GM18909 (cell line): ENCODE measurements around the gene KLHDC3.
"Not testable (repeated sequence)": the region's sequence is repeated elsewhere in the genome, so short reads cannot be mapped to it uniquely, and the experiment has no call there.

Source experiments
- ATAC-seq: cut with Tn5 transposase; IDR thresholded peaks from one replicate; pipeline ENCODE4 v1.9.1; 2021; ENCODE audit warnings: mild to moderate bottlenecking; ENCODE audit not compliant: unreplicated experiment, poor library complexity

Gene KLHDC3

DNA sequence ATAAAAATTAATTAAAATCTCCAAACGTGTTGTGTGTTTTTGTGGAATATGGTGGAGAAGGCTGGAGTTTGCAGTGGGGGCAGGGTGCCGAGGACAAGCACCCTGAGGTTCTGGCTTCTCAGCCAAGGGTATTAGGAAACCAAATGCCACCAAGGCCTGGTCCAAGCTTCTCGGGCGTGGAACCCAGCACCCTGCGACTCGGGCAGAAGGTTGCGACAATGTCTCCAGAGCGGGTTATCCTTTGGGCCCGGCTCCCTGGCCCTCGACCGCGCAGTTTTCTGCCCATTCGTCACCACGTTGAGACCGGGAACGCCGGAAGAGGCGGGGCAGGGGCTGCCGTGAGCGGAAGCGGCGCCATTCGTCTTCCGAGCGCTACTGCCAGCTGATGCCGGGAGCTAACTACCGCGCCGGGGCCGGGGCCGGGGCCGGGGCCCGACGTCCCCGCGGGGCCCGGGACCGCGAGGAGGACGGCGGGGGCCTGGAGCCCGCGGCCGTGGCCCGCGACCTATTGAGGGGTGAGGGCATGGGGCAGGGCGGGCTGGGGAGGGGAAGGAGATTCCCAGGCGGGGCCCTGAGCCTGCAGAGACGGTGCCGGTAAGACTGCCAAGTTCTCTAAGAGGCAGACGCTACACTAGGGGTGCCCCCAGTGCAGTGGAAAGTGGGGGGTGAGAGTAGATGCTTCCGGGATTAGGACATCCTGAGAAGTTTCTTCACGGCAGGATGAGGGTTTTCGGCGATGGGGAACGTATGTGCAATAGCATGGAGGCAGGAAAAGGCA lies 7.4 kb downstream of the KLHDC3 start, which contains the start of gene RRP36:
RRP36 (plus strand) TSS at position 354 of the 778 bp plus-strand sequence; CDS start at position 386, 32 bp downstream.
- ATAC-seq = peak; percentile 82

DNA sequence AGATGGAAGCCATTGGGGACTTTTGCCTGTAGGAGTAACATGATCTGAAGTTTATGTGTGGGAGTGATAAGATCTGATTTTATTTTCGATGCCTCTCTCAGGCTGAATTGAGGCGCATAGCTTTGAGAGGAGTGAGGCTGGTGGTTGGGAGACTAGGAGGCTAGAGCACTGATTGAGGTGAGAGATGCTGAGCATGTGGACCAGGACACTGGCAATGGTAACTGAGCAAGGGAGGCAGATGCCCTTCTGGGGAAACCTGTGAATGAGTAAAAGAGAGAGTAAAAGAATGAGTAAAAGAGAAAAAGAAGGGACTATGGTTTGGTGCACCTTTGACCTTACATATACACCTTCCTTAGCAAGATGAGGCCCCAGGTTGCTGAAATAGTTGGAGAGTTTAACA lies 10.4 kb downstream of the KLHDC3 start:
- no peak for ATAC-seq

DNA sequence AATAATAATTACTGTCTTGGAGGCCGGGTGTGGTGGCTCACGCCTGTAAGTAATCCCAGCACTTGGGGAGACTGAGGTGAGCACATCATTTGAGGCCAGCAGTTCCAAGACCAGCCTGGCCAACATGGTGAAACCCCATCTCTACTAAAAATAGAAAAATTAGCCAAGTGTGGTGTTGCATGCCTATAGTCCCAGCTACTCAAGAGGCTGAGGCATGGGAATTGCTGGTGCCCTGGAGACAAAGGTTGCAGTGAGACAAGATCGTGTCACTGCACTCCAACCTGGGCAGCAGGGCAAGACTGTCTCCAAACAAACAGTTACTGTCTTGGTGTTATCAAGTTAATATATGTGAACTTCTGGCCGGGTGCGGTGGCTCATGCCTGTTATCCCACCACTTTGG lies 12.3 kb downstream of the KLHDC3 start:
- no peak for ATAC-seq

DNA sequence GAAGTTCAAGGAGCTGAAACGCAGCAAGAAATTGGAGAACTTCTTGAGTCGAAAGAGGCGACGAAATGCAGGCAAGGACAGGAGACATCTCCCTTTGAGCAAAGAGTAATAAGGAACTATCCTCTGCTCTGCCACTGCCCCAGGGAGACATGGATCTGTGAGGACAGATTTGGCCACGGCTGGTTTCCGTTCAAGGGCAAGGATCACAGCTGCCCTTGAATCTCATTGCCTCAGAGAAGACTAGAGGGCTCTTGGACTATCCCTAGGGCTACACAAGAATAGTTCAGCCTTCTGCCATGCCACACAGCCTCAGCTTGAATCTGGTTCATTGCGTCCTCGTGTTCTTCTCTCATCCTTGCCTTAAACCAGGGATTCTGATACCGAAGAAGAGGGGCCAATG lies 15.1 kb downstream of the KLHDC3 start:
- ATAC-seq = no peak

DNA sequence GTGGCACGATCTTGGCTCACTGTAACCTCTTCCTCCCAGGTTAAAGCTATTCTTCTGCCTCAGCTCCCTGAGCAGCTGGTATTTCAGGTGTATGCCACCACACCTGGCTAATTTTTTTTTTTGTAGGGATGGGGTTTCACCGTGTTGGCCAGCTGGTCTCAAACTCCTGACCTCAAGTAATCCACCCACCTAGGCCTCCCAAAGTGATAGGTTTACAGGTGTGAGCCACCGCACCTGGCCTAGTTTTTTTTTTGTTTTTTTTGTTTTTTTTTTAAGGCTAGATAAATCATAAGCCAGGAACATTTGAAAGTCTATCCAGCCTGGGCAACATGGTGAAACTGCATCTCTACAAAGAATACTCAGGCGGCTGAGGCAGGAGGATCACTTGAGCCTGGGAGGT lies 18.3 kb downstream of the KLHDC3 start:
- ATAC-seq = no peak

DNA sequence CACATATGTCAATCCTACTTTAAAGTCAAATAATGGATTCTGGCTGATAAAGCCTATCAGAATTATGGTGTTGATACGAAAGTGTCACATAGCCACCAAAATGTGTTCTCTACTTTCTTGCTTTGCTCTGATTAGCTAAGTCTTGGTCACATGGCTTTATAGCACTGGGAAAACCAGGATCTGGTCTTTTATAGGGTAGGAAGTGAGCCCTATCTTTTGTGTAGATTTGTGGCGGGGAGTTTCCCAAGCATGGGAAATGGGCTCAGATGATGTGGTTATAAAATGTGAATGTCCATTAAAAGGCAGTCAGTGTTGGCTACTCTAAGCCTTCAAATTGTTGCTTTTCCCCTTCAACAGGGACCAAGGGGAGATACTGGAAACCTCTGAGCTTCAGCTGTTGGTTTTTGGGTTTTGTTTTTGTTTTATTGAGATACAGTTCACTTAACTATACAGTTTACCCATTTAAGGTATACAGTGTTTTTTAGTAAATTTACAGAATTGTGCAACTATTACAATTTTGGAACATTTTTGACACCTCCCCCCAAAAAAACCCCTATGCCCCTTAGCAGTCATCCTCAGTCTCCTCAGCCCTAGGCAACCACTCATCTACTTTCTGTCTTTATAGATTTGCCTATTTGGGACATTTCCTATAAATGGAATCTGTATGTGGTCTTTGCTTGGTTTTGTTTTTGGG lies 19.6 kb downstream of the KLHDC3 start:
- ATAC-seq = no peak

DNA sequence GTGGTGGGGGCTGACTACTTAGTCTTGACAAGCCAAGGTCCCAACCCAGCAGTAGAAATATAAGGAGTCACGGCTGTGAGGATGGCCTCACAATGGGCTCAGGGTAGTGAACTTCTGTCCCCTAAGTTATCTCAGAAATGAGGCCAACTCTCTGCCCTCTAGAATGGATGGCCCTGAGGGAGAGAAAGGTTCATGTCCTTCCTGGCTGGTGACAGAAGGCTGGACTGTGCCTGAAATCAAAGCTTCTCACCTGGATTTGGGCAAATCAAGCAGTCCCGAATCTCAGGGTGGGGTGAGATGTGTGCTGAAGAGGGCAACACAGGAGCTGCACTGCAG lies 20.1 kb downstream of the KLHDC3 start:
- no peak for ATAC-seq

DNA sequence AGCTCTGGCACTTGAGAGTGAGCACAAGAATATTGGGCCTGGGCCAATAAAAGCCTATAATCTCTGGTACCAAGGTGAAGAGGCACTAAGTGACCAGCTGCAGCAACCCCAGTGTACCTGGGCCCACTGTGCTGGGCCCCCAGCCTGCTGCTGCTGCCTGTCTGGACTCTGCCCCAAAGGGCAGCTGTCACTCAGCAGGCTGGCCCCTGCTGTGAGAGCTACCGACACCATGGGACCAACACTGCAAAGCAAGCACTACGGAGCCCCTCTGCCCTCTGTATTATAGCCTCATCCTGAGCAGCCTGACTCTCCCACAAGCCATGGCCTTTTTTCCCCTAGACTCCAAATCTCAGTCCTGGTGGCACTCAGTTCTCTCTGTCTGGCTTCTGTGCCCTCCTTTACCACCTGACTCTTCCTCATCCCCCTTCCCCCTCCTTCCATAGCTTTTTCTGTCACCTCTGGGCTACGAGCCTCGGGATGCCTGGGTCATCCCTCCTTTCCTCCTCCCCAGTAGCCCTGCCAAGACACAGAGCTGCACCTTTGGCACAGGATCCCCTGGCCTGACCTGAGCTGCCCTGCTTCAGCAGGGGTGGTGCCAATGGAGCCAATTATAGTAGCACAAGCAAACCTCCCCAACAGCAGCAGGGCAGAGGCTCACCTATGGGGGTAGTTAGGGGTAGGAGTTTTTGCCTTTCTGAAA lies 21.6 kb downstream of the KLHDC3 start:
- ATAC-seq = no peak

DNA sequence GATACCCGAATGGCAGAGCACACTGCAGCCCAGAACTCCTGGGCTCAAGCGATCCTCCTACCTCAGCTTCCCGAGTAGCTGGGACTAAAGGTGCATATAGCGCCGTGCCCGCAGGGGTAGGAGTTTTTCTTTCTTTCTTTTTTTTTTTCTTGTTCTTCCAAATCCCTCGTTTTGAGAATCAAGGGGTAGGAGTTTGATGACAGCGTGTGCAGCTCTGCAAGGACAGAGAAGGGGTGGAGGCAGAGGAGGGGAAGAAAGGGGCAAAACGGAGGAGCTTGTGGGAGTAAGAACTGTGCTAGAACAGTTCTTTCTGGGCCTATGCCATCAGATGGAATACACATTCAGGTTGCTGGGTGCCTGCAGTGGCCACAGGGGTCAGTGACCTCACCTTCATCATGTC lies 22.7 kb downstream of the KLHDC3 start:
- no peak for ATAC-seq

DNA sequence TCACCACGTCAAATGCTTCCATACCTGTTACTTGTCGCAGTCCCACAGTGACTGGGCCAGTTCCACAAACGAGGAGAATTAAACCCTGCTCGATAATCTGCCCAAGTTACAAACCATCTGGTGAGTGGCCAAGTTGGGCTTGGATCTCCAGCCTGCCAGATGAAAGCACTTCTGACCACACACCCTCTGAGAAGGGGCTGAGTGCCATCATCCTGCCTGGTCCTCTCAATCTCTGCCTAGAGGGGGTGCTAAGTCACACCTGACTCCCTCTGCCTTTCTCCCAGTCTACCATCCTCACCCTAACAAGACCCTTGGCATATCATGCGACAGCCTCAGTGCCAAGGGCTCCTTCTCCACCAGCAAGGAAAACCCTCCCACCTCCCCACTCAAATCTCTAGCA lies 23.1 kb downstream of the KLHDC3 start:
- ATAC-seq = no peak

DNA sequence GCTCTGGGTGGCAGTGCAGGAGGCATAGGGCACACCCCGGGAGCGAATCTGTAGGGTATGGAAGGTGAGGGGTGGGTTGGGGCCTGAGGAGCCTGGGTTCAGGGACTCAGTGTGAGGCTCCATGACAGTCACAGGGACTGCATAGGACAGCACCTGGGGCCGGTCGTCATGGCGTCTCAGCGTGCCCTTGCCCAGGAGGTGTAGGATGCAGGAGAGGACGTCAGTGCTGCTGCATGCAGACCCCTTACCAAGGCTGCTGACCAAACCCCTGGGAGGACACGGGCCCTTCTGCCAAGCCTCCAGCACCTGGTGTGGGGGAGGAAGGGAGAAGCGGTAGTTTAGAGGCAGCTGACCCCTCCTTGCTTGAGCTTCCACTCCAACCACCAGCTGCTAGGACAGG lies 23.7 kb downstream of the KLHDC3 start:
- no peak for ATAC-seq

DNA sequence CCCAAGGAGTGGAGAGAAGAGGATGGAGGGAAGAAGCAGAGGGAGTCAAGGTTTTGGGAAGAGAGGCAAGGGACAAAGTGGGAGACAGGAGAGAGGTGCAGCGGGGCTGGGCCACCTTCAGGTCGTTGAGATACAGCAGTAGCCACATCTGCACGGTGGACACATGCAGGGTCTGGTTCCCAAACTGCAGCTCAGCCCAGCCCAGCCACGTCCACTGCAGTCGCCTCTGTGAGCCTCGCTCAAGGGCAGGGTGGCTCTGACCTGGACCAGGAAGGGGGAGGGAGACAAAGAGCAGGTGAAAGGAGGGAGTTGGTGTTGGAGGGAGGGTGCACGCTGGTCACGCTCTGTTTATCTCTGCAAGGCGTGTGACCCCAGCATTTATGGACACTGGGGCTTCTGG lies 24.7 kb downstream of the KLHDC3 start:
- ATAC-seq = no peak

DNA sequence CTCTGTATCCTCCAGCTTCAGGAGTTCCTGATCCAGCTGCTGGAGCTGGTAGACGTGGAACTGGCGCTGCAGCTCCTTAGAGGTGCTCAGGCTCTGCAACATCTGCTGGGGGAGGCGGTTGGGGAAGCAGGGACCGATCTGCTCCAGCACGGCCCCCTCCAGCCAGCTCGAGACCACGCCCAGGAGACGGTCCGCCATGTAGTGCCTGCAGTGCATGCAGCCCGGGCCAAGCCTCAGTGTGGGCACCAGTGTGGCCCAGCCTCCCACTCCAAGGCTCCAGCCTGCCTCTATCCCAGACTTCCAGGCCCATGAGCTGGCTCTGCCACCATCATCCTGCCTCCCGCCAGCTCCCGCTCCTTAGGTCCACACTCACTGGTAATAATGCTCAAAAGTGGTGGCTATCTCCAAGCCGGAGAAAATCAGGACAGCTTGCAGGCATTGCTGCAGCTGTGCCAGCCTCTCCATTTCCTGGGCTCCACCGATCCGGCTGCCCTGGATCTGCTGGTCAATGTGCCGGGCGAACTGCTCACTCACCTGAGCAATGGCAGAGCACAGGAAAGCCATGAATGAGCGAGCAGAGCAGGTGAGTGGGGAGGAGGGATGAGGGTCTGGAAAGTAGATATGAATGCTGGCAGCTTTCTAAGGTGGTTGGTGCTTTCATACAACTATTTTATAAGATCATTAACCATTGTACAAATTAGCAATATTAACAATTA lies 26.7 kb downstream of the KLHDC3 start:
- no peak for ATAC-seq

DNA sequence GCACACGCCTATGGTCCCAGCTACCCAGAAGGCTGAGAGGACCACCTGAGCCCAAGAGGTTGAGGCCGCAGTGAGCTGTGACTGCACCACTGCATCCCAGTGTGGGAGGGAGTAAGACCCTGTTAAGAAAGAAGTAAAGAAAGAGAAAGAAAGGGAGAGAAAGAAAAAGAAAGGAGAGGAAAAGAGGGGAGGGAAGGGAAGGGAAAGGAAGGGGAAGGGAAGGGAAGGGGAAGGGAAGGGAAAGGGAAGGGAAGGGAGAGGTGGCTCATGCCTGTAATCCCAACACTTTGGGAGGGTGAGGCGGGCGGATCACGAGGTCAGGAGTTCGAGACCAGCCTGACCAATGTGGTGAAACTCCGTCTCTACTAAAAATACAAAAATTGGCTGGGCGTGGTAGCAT lies 27.4 kb downstream of the KLHDC3 start:
- ATAC-seq = not testable (repeated sequence)

DNA sequence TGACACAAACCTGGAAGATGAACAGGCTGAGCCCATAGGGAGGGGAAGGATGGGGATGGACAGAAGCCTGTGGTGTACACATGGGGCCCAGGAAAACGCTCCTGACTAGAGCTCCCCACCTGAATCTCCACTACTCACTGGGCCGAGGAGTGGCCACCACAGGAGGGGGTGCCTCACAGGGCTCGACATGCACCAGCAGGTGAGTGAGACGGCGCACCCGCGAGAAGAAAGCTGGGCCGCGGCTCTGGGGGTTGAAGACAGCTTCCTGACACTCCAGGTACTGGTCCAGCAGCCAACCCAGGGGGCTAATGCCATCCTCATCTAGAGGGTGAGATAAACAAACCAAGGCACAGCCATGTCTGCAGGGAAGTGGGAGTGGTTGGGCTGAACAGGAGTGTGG lies 29.3 kb downstream of the KLHDC3 start:
- ATAC-seq = no peak

DNA sequence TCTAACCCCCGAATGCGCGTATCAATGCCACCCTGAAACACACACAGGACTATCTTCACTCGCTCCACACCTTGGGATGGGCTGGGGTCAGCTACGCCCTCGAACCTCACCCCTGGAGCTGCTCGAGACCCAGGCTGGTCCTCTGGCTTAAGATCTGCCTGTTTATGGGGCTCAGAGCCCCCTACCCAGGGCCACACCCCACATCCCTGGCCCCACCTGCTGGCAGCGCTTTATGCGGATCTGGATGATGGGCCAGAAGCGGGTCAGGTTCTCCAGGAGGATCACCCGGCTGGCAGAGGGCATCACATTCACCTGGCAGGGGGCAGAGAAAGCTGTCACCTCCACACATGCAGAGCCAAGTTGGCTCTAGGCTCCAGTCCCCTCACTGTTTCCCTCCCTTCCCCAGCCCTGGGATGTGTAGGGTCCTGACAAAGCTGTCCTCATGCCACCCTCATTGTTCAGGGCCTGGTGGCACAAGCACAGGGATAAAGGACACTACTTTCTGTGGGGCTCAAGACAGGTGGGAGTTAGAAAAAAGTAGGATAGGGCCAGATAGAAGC lies 31.4 kb downstream of the KLHDC3 start:
- no peak for ATAC-seq

DNA sequence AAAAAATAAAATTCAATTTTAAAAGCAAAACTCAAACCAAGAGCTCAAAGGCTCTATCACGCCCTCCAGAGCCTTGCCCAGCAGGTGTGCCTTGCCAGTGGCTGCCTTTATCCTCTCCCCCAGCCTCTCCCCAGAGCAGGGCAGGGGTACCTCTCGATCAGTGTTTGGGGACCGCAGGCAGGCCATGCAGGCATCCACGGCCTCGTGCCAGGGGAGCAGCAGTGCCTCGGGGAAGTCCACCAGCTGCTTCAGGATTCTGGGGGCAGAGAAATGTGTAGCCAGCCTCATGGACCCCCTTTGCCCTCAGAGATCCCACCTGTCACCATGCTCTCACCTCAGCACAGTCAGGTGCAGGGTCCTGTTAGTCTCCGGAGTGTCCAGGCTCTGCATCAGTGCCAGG lies 33.9 kb downstream of the KLHDC3 start:
- no peak for ATAC-seq

DNA sequence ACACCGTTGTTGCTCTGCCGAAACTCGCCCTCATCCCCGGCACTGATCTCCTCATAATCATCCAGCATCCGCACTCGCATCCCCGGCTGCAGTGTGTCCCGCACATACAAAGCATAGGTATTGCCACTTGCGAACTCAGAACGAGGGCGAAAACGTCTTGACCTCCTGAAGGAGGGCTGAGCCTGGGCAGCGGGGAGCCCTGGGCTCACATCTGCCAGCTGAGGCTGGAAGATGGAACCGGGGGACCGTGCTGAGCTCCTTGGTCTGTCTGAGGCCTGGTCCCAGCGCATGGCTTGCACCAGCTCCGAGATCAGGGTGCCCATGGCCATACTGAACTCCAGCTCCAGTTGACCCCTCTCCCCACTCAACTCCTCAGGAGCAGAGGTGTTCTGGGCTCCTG lies 36.9 kb downstream of the KLHDC3 start:
- ATAC-seq = no peak

DNA sequence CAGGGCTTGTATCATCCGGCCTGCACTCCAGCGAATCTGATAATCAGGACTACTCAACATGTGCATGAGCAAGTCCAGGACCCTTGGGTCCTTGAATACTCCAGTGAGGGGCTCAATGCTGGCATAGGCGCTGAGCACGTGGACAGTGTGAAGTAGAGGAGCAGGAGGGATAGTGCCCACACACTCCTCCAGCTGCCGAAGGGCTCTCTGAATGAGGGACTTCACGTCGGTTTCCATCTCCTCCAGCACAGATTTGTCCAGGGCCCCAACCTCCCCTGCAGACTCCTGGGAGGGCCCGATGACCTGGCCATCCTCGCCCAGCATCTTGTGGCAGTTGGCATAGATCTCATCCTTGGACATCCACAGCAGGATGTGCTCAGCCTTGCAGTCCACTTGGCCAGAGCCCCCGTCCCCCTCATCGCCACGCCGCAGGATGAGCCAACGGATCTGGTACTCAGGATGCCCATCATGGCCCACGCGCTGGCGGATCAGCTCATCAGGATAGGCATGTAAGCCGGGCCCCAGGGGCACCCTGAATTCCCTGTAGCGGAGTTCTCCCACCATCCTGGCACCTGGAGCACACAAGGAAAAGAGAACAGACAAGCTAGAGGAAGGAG lies 38.3 kb downstream of the KLHDC3 start:
- ATAC-seq = no peak
